Measurements from ENCODE around the gene LRRC26.

The LRRC26 gene

DNA sequence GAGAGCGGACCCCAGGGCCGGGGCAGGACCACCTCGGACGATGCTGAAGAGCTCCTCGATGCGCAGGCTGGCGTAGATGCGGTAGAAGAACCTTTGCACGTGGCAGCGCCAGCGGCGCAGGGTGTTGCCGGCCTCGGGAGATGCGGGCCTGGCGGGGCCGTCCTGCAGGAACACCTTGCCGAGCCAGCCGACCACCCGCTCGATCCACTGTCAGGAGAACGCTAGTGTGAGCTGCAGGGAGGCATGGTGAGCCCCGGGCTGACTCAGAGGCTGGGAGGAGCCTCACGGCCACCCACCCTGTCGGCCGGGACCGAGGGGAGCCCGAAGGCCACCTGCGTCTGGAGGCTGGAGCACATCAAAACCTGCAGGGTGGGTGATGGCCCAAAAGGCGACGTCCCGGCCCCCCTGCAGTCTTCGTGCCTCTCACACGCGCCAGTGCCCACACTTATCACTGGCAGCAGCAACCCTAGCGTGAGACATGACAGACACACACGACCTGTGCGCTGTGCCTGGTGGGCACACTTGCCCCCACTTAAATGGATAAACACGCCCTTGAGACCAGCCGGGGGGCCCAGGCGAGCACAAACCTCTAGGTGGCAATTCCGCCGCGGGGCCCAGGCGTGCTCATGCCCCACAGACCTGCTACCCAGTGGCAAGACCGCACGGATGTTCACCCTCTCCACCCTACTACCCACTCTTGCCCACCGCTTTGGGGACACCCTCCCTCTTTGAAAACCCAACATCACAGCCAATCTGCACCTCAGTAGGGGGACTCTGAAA is 15.2 kb upstream of the LRRC26 start:
- H2AFZ ChIP-seq (ENCODE audit: low read length) = no peak overlapping the region
- TF ChIP-seq CTCF (IDR thresholded peaks at IDR 0.05; ENCODE audit: low read length) = no peak
- no peak for TF ChIP-seq EZH2 (IDR thresholded peaks at IDR 0.05; ENCODE audit: borderline replicate concordance, low read length)
- no peak overlapping the region for H3K4me3 ChIP-seq (ENCODE audit: low read depth, low read length, poor library complexity, severe bottlenecking)
- H3K9me3 ChIP-seq (ENCODE audit: low read length) = no peaks in the 10 kb centered on the region
- no peak overlapping the region for H3K4me2 ChIP-seq (ENCODE audit: low read length)
- H3K36me3 ChIP-seq (ENCODE audit: insufficient read depth, low read length) = peaks cover 41% of the 10 kb centered on the region
- H3K27me3 ChIP-seq (ENCODE audit: insufficient read depth, low read length) = no peaks in the 10 kb centered on the region
- no peak overlapping the region for H3K9ac ChIP-seq (ENCODE audit: low read length)
- no peaks in the 10 kb centered on the region for H4K20me1 ChIP-seq (ENCODE audit: insufficient read depth, low read length)
- peaks cover 4% of the 10 kb centered on the region for H3K79me2 ChIP-seq (ENCODE audit: insufficient read depth, low read length)
- H3K9me2 ChIP-seq (ENCODE audit: low read depth, low read length) = no peaks in the 10 kb centered on the region
- H3F3A ChIP-seq (ENCODE audit: insufficient read depth, low read length) = no peaks in the 10 kb centered on the region
- peaks cover 30% of the 10 kb centered on the region for H3K4me1 ChIP-seq (ENCODE audit: insufficient read depth, low read length, severe bottlenecking)
- no peak overlapping the region for H3K27ac ChIP-seq (ENCODE audit: low read depth, low read length, poor library complexity, severe bottlenecking)

DNA sequence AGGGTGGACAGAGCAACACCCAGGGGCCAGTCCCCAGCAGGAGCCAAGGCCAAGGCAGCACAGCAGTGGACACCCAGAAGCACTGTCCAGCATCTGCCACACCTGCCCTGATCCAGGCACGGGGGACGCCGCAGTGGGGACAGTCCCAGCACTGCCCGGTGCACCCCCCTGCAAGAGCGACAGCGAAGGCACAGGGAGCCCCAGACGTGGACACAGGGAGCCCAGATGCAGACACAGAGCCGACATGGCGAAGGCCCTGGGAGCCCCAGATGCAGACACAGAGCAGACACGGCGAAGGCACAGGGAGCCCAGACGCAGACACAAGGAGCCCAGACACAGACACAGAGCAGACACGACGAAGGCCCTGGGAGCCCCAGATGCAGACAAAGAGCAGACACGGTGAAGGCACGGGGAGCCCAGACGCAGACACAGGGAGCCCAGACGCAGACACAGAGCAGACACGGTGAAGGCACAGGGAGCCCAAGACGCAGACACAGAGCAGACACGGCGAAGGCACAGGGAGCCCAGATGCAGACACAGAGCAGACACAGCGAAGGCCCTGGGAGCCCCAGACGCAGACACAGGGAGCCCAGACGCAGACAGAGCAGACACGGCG is 14.2 kb upstream of the LRRC26 start:
- Histone ChIP-seq H3K4me2 (ENCODE audit: low read length) (no peak overlapping the region), H3F3A (ENCODE audit: insufficient read depth, low read length) (no peaks in the 10 kb centered on the region), H3K79me2 (ENCODE audit: insufficient read depth, low read length) (peaks cover 4% of the 10 kb centered on the region), H3K27ac (ENCODE audit: low read depth, low read length, poor library complexity, severe bottlenecking) (no peak overlapping the region), H3K9me2 (ENCODE audit: low read depth, low read length) (no peaks in the 10 kb centered on the region), H3K27me3 (ENCODE audit: insufficient read depth, low read length) (no peaks in the 10 kb centered on the region), H3K4me3 (ENCODE audit: low read depth, low read length, poor library complexity, severe bottlenecking) (no peak overlapping the region), H3K4me1 (ENCODE audit: insufficient read depth, low read length, severe bottlenecking) (peaks cover 21% of the 10 kb centered on the region), H4K20me1 (ENCODE audit: insufficient read depth, low read length) (no peaks in the 10 kb centered on the region), H3K36me3 (ENCODE audit: insufficient read depth, low read length) (peaks cover 45% of the 10 kb centered on the region), H3K9ac (ENCODE audit: low read length) (no peak overlapping the region), H2AFZ (ENCODE audit: low read length) (no peak overlapping the region), H3K9me3 (ENCODE audit: low read length) (no peaks in the 10 kb centered on the region)
- TF ChIP-seq CTCF (IDR thresholded peaks at IDR 0.05; ENCODE audit: low read length) (no peak), EZH2 (IDR thresholded peaks at IDR 0.05; ENCODE audit: borderline replicate concordance, low read length) (no peak)

GRCh38 chr9:137182836-137183235 is 13.0 kb upstream of the LRRC26 start:
- Histone ChIP-seq H3K9ac (ENCODE audit: low read length) (no peak overlapping the region), H3K9me3 (ENCODE audit: low read length) (no peaks in the 10 kb centered on the region), H3K4me1 (ENCODE audit: insufficient read depth, low read length, severe bottlenecking) (peaks cover 19% of the 10 kb centered on the region), H3K4me3 (ENCODE audit: low read depth, low read length, poor library complexity, severe bottlenecking) (no peak overlapping the region), H3K79me2 (ENCODE audit: insufficient read depth, low read length) (peaks cover 2% of the 10 kb centered on the region), H4K20me1 (ENCODE audit: insufficient read depth, low read length) (no peaks in the 10 kb centered on the region), H3K9me2 (ENCODE audit: low read depth, low read length) (no peaks in the 10 kb centered on the region), H3K36me3 (ENCODE audit: insufficient read depth, low read length) (peaks cover 45% of the 10 kb centered on the region), H3K27ac (ENCODE audit: low read depth, low read length, poor library complexity, severe bottlenecking) (no peak overlapping the region), H3K4me2 (ENCODE audit: low read length) (no peak overlapping the region), H2AFZ (ENCODE audit: low read length) (no peak overlapping the region), H3F3A (ENCODE audit: insufficient read depth, low read length) (no peaks in the 10 kb centered on the region), H3K27me3 (ENCODE audit: insufficient read depth, low read length) (no peaks in the 10 kb centered on the region)
- TF ChIP-seq CTCF (IDR thresholded peaks at IDR 0.05; ENCODE audit: low read length) = no peak
- TF ChIP-seq EZH2 (IDR thresholded peaks at IDR 0.05; ENCODE audit: borderline replicate concordance, low read length) = no peak

Data from OCI-LY1 (cell line).